ENCODE measurements around the gene EML4.

- TF ChIP-seq, protein P1, sequence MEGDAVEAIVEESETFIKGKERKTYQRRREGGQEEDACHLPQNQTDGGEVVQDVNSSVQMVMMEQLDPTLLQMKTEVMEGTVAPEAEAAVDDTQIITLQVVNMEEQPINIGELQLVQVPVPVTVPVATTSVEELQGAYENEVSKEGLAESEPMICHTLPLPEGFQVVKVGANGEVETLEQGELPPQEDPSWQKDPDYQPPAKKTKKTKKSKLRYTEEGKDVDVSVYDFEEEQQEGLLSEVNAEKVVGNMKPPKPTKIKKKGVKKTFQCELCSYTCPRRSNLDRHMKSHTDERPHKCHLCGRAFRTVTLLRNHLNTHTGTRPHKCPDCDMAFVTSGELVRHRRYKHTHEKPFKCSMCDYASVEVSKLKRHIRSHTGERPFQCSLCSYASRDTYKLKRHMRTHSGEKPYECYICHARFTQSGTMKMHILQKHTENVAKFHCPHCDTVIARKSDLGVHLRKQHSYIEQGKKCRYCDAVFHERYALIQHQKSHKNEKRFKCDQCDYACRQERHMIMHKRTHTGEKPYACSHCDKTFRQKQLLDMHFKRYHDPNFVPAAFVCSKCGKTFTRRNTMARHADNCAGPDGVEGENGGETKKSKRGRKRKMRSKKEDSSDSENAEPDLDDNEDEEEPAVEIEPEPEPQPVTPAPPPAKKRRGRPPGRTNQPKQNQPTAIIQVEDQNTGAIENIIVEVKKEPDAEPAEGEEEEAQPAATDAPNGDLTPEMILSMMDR (IDR thresholded peaks at IDR 0.05 in 8 of 11, conservative IDR thresholded peaks at IDR 0.05 in 3 of 11): no peak
- TF ChIP-seq POLR2A (IDR thresholded peaks at IDR 0.05) (no peak), POLR2AphosphoS5 (IDR thresholded peaks at IDR 0.05) (no peak)
Observed at GRCh38 chr2:42183775-42184174, 14.6 kb downstream of the EML4 start.

Data from spleen (tissue), 7 donors.